Endothelial cell of hepatic sinusoid (primary cell): ENCODE results near the gene P3H3.

Experiments
- in situ Hi-C: cut with HindIII; loops from 2 replicates; pipeline ENCODE4 v1.10.0; 2017; ENCODE audit warnings: low sequenced_read_pairs

Gene P3H3

DNA sequence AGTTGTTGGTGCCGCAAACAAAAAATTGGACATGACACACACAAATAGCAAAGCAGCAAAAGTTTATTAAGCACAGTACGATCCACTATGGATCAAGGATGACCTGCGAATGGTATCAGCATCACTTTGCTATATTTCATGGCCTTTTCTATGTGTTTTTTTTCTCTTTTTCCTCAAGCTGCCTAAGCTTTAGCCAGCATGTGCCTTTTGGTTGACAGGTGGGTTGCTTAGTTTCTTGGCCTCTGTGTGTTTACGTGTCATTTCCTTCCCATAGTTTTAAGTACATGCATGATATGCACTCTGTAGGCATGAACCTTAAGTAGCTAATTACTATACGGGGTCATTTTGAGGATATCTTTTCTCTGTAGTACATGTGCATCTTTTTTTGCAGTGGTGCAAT is 29.1 kb upstream of the P3H3 start:
- in situ Hi-C loops, result loop anchor here (5.0 kb wide), 1 partner anchor 67 kb away; no protein-coding TSS in a partner anchor

DNA sequence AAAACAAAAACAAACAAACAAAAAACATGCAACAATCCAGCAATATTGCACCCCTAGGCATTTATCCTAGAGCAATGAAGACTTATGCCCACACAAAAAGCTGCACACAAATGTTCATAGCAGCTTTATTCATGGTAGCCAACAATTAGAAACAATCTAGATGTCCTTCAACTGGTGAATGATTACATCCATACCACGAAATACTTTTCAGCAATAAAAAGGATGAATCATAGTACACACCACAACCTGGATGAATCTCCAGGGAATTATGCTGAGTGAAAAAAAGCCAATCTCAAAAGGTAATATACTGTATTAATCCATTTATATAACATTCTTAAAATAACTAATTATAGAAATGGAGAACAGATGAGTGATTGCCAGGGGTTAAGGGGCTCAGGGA is 21.0 kb upstream of the P3H3 start:
- in situ Hi-C loops, result no loop called here

DNA sequence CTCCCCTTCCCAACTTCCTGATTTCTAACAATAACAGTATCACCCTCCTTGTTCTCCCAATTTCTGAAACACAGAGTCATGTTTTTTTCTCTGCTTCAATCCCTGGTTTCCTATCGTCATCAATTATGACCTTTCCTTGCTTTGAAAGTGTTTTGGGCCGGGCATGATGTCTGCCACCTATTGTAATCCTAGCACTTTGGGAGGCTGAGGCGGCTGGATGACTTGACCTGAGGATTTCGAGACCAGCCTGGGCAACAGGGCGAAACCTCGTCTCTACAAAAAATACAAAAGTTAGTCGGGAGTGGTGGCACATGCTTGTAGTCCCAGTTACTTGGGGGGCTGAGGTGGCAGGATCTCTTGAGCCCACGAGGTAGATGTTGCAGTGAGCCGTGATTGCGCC is 19.2 kb upstream of the P3H3 start:
- in situ Hi-C loops, result no loop called here

DNA sequence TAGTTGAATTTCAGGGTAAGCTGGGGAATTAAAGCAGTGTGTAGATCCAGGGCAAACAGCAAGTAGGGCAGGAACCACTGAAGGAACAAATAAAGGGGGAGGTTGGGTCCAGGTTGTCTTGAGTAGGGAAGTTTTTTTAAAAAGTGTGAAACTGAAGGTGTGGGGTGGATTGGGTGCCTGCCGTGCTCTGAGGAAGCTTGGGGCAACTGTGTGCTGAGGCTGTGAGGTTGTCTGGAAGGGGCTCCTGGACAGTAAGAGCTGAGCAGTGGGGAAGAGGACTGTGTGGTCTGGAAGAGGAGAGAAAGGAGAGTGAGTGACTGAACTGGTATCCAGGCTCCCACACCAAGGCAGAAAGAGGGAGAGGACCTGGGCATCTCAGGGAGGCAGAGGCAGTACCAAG is 17.4 kb upstream of the P3H3 start:
- in situ Hi-C loops, result no loop called here

DNA sequence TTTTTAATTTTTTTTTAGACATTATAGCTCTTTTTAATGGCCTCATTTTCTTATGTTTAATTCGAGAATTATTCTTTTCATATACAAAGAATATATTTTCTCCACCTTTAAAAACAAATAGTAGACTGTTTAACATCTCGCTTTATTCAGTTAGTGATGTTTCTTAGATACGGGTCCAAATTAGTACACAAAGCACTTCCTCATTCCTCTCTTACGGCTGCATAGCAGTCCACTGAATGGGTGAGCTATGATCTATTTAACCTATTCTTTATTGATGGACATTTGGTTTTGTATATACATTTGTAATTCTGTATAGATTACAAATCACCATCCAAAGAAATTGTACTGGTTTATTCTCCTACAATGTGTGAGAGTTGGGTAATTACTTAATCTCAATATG is 14.8 kb upstream of the P3H3 start:
- in situ Hi-C loops, result no loop called here

DNA sequence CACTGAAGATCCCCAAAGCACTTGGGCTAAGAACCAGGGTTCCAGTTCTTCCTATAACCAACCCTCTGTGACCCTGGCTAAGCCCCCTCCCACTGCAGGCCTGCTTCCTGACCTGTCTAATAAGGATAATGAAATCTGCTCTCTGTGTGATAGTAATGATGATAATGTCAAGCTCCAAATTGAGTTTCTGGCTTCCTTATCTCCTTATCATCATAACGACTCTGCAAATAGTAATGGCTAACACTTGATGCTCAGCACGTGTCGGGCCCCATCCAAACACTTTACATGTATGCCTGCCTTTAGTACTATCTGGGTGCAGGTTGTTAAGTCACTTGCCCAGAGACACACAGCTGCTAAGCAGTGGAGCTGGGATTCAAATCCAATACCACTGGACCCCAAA is 11.6 kb upstream of the P3H3 start:
- in situ Hi-C loops, result no loop called here

DNA sequence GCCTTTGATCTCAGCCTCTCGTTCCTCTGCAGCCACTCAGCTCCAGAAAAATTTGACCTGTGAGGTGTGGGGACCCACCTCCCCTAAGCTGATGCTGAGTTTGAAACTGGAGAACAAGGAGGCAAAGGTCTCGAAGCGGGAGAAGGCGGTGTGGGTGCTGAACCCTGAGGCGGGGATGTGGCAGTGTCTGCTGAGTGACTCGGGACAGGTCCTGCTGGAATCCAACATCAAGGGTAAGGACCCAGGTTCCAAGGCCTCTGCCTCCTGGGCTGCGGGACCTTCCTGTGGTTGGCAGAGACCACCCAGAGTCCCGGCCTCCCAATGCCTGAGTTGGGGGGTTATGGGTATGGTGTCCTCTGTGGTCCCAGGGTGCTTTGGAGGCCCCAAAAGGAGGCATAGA is 11.1 kb upstream of the P3H3 start:
- in situ Hi-C loops, result no loop called here

DNA sequence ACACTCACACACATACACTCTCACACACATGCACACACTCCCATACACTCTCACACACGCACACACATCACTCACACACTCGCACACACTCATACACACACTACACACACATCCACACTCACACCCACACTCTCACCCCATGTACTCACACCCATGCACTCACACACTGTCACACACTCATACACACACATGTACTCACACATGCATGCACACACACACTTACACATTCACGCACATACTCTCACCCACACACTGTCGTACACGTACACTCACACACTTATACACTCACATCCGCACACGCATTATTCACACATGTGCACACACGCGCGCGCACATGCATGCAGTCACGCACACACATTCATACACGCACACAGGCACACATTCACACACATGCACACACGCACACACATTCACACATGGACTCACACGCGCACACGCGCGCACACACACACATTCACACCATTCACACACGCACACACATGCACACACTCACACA is 10.5 kb upstream of the P3H3 start:
- in situ Hi-C loops, result no loop called here

DNA sequence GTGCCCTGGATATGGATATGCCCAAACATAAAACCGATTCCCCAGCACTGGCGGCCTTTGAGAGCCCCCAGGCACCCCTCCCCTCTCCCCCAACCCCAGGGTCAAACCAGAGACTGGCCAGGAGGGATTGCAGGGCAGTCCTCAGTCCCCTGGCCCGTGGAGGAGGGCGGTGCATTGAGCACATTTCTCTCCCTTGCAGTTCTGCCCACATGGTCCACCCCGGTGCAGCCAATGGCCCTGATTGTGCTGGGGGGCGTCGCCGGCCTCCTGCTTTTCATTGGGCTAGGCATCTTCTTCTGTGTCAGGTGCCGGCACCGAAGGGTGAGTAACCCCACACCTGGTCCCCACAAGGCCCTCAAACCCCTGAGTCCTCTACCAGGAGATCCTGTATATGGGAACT is 10.0 kb upstream of the P3H3 start:
- in situ Hi-C loops, result no loop called here

DNA sequence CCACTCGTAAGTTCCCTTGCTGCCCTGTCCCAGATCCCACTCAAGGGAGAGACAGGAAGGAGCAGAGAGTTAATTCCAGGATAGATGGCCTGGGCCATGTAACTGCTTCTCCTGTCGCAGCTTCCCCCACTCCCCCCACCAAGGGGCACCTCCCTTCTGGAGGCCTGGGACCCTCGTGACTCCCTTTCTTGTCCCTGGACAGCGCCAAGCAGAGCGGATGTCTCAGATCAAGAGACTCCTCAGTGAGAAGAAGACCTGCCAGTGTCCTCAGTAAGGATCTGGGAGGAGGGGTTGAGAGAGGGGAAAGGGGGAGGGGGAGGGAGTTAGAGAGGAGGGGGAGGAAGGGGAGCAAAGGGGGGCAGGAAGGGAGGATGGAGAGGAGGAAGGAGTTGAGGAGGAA is 9.6 kb upstream of the P3H3 start:
- in situ Hi-C loops, result no loop called here

DNA sequence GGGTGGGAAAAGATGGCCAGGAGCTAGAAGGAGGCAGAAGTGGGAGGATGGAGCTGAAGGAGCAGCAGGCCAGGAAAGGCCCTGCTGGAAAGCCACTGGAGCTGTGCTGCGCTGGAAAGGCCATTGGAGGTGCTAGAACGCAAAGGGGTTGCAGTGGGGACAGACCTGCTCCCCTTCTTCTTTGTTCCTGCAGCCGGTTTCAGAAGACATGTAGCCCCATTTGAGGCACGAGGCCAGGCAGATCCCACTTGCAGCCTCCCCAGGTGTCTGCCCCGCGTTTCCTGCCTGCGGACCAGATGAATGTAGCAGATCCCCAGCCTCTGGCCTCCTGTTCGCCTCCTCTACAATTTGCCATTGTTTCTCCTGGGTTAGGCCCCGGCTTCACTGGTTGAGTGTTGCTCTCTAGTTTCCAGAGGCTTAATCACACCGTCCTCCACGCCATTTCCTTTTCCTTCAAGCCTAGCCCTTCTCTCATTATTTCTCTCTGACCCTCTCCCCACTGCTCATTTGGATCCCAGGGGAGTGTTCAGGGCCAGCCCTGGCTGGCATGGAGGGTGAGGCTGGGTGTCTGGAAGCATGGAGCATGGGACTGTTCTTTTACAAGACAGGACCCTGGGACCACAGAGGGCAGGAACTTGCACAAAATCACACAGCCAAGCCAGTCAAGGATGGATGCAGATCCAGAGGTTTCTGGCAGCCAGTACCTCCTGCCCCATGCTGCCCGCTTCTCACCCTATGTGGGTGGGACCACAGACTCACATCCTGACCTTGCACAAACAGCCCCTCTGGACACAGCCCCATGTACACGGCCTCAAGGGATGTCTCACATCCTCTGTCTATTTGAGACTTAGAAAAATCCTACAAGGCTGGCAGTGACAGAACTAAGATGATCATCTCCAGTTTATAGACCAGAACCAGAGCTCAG is 8.8 kb upstream of the P3H3 start:
- in situ Hi-C loops, result no loop called here

DNA sequence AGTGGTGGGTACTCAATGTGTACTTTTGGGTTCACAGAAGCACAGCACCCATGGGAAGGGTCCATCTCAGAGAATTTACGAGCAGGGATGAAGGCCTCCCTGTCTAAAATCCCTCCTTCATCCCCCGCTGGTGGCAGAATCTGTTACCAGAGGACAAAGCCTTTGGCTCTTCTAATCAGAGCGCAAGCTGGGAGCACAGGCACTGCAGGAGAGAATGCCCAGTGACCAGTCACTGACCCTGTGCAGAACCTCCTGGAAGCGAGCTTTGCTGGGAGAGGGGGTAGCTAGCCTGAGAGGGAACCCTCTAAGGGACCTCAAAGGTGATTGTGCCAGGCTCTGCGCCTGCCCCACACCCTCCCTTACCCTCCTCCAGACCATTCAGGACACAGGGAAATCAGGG is 8.0 kb upstream of the P3H3 start:
- in situ Hi-C loops, result no loop called here

DNA sequence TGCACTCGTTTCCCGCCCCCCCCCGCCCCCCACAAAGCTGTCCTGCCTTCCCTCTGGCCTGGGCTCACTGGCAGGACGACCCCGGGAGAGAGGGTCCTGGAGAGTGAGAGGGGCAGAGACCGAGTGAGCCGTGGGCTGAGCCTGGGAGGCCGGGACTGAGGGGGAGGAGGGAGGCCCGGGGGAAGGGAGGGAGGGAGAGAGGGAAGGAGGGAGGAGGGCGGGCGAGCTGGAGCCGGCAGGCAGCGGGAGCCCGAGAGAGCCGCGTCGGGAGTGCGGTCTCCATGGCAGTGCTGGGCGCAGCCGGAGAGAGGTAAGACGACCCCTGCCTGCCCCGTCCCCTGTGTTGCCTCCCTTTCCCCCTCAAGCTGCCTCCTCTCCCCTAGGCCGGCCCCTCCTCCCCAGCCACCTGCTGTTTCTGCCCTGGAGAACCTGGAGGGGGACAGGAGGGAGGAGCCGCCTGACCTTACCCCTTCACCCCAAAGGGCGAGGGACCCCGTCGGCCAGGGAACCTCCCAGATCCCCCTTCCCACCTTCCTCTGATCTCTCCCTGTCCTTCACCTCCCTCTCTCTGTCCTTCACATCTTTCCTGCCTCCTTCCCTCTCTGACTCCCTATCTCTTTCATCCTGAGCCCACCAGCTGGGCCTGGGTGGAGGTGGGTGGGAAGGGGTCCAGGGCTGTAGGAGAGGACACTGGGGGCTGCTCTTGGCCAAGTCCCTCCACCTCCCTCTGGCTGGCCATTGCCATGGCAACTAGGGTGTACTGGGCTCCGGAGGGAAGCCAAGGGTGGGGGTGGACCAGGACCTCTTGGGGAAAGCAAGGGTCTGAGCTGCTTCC is 6.4 kb upstream of the P3H3 start, which contains the start of gene GPR162:
Gene GPR162, plus strand, starts transcription at position 231 of the 835 bp plus-strand sequence. CDS start 2,078 bp downstream, outside the sequence.
- in situ Hi-C loops, result no loop called here

DNA sequence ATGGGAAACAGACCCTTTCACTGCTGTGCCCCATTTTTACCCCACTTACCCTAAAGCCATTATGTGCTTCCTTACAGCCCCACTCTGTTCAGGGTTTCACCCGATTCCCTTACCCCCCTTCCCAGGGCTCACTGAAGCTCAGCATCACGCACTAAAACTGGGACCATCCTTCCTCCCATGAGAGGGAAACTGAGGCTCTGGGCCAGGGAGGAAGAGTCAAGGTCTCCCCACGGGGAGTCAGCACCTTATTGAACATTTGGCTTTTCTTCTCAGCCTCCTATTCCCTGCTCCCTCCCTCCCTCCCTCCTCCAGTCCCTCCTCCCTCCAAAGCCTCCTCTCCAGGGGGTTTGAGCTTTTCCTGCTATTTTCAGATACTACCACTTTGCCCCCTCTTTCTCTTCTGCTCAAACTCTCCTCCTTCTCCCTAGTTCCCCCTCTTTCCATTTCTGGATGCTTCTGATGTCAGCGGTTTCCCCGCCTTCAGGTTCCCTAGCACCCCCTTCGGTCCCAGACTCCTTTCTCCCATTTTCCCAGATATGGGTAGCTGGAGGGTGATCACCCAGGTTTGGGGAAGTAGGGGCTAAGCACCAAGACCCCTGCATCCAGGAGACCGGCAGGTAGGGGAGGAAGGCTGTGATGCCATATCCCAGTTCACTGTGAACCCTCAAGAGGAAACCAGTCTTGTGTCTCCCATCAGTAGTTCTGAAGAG is 5.6 kb upstream of the P3H3 start:
- in situ Hi-C loops, result no loop called here

DNA sequence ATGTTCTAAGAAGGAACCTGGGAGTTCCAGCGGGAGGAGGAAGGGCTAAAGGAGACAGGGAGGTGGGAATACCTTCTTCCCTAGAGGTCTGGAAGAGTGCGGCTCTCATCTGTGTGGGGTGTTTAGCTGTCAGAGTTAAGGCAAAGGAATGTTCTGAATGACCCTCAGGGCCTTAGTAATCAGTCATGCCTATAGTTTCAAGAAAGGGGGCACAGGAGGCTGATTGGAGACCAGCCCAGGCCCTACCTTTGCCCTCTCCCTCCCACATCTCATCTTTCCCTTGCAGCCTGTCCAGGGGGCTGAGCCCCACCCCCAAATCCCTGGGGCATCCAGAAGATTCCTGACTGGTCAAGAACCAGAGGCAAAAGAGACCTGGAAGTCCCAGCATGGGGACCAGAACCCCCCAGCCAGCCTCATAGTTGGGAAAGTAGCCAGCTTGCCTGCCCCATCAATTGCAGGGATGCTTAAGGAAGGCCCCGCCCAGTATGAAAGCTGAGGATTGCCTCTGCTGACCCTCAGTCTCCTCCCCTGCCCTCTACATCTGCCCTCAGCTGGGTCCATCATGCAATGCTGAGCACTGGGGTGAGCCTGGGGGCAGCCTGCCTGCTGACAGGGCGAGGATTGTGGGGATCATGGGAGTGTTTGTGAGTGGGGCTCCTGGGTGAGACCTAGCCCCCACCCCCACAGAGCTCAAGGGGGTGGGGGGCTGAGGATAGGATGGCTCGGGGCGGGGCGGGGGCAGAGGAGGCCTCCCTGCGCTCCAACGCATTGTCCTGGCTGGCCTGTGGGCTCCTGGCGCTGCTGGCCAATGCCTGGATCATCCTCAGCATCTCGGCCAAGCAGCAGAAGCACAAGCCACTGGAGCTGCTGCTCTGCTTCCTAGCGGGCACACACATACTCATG is 4.8 kb upstream of the P3H3 start:
- in situ Hi-C loops, result no loop called here

DNA sequence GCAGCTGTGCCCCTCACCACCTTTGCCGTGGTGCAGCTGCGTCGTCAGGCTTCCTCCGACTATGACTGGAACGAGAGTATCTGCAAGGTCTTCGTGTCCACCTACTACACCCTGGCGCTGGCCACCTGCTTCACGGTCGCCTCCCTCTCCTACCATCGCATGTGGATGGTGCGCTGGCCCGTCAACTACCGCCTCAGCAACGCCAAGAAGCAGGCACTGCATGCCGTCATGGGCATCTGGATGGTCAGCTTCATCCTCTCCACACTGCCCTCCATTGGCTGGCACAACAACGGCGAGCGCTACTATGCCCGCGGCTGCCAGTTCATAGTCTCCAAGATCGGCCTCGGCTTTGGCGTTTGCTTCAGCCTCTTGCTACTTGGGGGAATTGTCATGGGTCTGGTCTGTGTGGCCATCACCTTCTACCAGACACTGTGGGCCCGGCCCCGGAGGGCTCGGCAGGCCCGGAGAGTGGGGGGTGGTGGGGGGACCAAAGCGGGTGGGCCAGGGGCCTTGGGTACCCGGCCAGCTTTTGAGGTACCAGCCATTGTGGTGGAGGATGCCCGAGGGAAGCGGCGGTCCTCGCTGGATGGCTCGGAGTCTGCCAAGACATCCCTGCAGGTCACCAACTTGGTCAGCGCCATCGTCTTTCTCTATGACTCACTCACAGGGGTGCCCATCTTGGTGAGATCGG is 4.0 kb upstream of the P3H3 start:
- in situ Hi-C loops, result no loop called here

DNA sequence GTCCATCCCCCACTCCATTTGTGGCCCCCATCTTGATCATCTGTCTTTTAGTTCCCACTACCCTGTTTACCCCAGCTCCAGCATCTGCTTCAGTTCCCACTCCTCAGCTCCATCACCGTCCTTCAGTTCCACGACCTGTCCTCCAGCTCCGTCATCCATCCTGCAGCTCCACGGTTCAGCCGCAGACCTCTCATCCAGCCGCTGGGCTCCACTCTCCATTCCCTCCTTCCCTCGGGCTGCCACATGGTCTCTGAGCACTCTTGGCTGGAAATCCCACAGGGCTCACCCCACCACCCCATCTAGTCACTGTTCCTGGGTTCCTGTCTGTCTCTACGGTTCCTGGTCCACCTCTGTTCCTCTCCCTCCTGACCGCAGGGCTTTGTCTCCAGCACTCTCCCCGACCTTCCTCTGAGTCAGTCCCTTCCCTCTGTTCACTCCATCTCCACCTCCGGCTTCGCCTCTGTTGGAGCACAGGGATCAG is 3.3 kb upstream of the P3H3 start:
- in situ Hi-C loops, result no loop called here

DNA sequence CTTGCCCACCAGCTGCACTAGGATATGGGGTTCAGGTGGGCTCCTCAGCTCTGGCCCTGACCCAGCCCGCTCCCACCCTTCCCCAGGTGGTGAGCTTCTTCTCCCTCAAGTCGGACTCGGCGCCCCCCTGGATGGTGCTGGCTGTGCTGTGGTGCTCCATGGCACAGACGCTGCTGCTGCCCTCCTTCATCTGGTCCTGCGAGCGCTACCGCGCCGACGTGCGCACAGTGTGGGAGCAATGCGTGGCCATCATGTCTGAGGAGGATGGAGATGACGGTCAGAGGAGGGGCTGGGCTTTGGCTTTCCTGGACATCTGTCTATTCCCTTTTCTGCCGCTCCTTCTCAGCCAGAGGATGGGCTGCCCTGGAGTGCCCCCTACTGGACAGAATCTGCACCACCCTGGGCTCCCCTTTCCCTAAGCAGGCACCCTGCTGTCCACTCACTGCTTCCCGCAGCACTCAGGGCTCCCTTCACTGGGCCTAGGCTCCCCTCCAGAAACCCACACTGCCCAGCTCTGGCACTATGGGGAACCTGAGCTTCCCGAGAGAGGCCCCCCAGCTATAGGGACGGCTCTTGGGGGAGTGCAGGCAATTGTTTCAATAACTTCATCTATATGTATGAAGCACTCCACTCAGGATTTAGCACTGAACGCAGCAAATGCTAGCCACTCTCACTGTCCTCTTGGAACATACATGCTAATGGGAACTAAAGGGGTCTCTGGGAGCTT is 2.6 kb upstream of the P3H3 start:
- in situ Hi-C loops, result no loop called here
